Retina (tissue), 1 donor: Measurements from ENCODE around the gene NRP2.
A peak's percentile ranks its signal among the peaks of the same experiment; 100 is the strongest.

ENCODE experiments used
- DNase-seq: peaks from one replicate; pipeline ENCODE4 v3.0.0-alpha.2; 2016

Gene NRP2

GRCh38 chr2:205686783-205687640 lies 4.7 kb downstream of the NRP2 start:
- peak; percentile 73 for DNase-seq

- peak; percentile 53 for DNase-seq
Observed at GRCh38 chr2:205687641-205687956, 5.3 kb downstream of the NRP2 start.

GRCh38 chr2:205688417-205689200 lies 6.3 kb downstream of the NRP2 start:
- no peak for DNase-seq

GRCh38 chr2:205689820-205690219 lies 7.5 kb downstream of the NRP2 start:
- DNase-seq = peak; percentile 29

GRCh38 chr2:205692104-205692503 lies 9.8 kb downstream of the NRP2 start:
- DNase-seq = no peak

- DNase-seq = no peak
Observed at GRCh38 chr2:205694256-205694655, 12.0 kb downstream of the NRP2 start.

GRCh38 chr2:205695460-205695991 lies 13.2 kb downstream of the NRP2 start:
- peak; percentile 8 for DNase-seq

GRCh38 chr2:205696331-205696926 lies 14.1 kb downstream of the NRP2 start:
- peak; percentile 67 for DNase-seq

- peak; percentile 50 for DNase-seq
Observed at GRCh38 chr2:205696927-205697441, 14.7 kb downstream of the NRP2 start.

- DNase-seq = no peak
Observed at GRCh38 chr2:205698286-205699268, 16.3 kb downstream of the NRP2 start.

GRCh38 chr2:205699515-205700289 lies 17.4 kb downstream of the NRP2 start:
- DNase-seq = no peak

GRCh38 chr2:205700331-205701132 lies 18.2 kb downstream of the NRP2 start:
- DNase-seq = peak; percentile 17

GRCh38 chr2:205701509-205701908 lies 19.2 kb downstream of the NRP2 start:
- DNase-seq = no peak

GRCh38 chr2:205702576-205702975 lies 20.3 kb downstream of the NRP2 start:
- peak; percentile 10 for DNase-seq

GRCh38 chr2:205703471-205704126 lies 21.3 kb downstream of the NRP2 start:
- no peak for DNase-seq

- DNase-seq = no peak
Observed at GRCh38 chr2:205704127-205704741, 21.9 kb downstream of the NRP2 start.

- no peak for DNase-seq
Observed at GRCh38 chr2:205705511-205706349, 23.4 kb downstream of the NRP2 start.

GRCh38 chr2:205706769-205707381 lies 24.6 kb downstream of the NRP2 start:
- peak; percentile 29 for DNase-seq
